Neural progenitor cell (in vitro differentiated cells): Measurements from ENCODE around the gene CELSR2. TPM values are rescaled to one million over a fixed set of nuclear protein-coding genes. Genes with fewer than 3 reads are reported as not detected.

Experiments
- DNase-seq: peaks from one replicate; pipeline ENCODE4 v3.0.0-alpha.2; 2016; ENCODE audit warnings: low spot score
- H2AFZ ChIP-seq: fragments of 200-600 bp; sonication (generic); replicated peaks from 2 replicates; pipeline ENCODE4 v1.6.1; 2016; ENCODE audit warnings: antibody characterized with exemption
- H3F3A ChIP-seq: fragments of 200-600 bp; sonication (generic); 2 replicates; pipeline ENCODE4 v1.6.1; 2016; ENCODE audit warnings: antibody characterized with exemption, low read depth
- H3K27ac ChIP-seq: fragments of 200-600 bp; sonication (generic); 2 replicates; pipeline ENCODE4 v1.5.1; 2016; ENCODE audit warnings: mild to moderate bottlenecking
- H3K27me3 ChIP-seq: fragments of 200-600 bp; sonication (generic); 2 replicates; pipeline ENCODE4 v1.6.1; 2016; ENCODE audit warnings: mild to moderate bottlenecking, moderate library complexity
- H3K36me3 ChIP-seq: fragments of 200-600 bp; sonication (generic); 2 replicates; pipeline ENCODE4 v1.5.1; 2016
- H3K4me1 ChIP-seq: fragments of 200-600 bp; sonication (generic); 2 replicates; pipeline ENCODE4 v1.6.1; 2016; ENCODE audit warnings: mixed run types
- H3K4me2 ChIP-seq: fragments of 200-600 bp; sonication (generic); 2 replicates; pipeline ENCODE4 v1.6.1; 2016
- H3K4me3 ChIP-seq: fragments of 200-600 bp; sonication (generic); 2 replicates; pipeline ENCODE4 v1.5.1; 2016
- H3K79me2 ChIP-seq: fragments of 200-600 bp; sonication (generic); 2 replicates; pipeline ENCODE4 v1.6.1; 2016; ENCODE audit warnings: low read depth
- H3K9ac ChIP-seq: fragments of 200-600 bp; sonication (generic); 2 replicates; pipeline ENCODE4 v1.6.1; 2016
- H3K9me3 ChIP-seq: fragments of 200-600 bp; sonication (generic); 2 replicates; pipeline ENCODE4 v1.5.1; 2016; ENCODE audit warnings: low read depth
- H4K20me1 ChIP-seq: fragments of 200-600 bp; sonication (generic); 2 replicates; pipeline ENCODE4 v1.6.1; 2016; ENCODE audit warnings: low read depth
- H3K27ac Mint-ChIP-seq: 3 replicates; pipeline ENCODE4 v1.8.0; 2021; ENCODE audit warnings: mixed read lengths
- H3K27me3 Mint-ChIP-seq: 2 replicates; pipeline ENCODE4 v1.8.0; 2022; ENCODE audit warnings: low read depth, mild to moderate bottlenecking, inconsistent platforms, moderate library complexity, mixed read lengths; ENCODE audit not compliant: insufficient read depth
- H3K36me3 Mint-ChIP-seq: 3 replicates; pipeline ENCODE4 v1.8.0; 2021; ENCODE audit warnings: mixed read lengths
- H3K4me1 Mint-ChIP-seq: 3 replicates; pipeline ENCODE4 v1.8.0; 2021; ENCODE audit warnings: mixed read lengths
- H3K4me3 Mint-ChIP-seq: 3 replicates; pipeline ENCODE4 v1.8.0; 2021; ENCODE audit warnings: mild to moderate bottlenecking, moderate library complexity, mixed read lengths
- H3K9me3 Mint-ChIP-seq: 3 replicates; pipeline ENCODE4 v1.8.0; 2020; ENCODE audit warnings: mixed read lengths
- EZH2 ChIP-seq: fragments of 200-600 bp; sonication (generic); IDR thresholded peaks from 2 replicates; pipeline ENCODE4 v1.6.1; 2017; ENCODE audit warnings: antibody characterized with exemption, mild to moderate bottlenecking, moderate library complexity
- EZH2phosphoT487 ChIP-seq: fragments of 200-600 bp; sonication (generic); IDR thresholded peaks from 2 replicates; pipeline ENCODE4 v1.6.1; 2017; ENCODE audit warnings: antibody characterized with exemption
- total RNA-seq: library from RNA; depleted of rRNA; stranded (reverse); fragments of >200 nt; gene quantifications from 2 replicates; pipeline ENCODE4 v1.2.3, GENCODE V29; 2015; ENCODE audit warnings: low replicate concordance
- TF ChIP-seq, protein P1 (sequence below): fragments of 200-600 bp; sonication (generic); IDR thresholded peaks from 2 replicates; pipeline ENCODE4 v1.5.1; 2017; ENCODE audit warnings: antibody characterized with exemption, mild to moderate bottlenecking

Gene CELSR2
- total RNA-seq, 1 donor from 2014 or later: 11.1 TPM

DNA sequence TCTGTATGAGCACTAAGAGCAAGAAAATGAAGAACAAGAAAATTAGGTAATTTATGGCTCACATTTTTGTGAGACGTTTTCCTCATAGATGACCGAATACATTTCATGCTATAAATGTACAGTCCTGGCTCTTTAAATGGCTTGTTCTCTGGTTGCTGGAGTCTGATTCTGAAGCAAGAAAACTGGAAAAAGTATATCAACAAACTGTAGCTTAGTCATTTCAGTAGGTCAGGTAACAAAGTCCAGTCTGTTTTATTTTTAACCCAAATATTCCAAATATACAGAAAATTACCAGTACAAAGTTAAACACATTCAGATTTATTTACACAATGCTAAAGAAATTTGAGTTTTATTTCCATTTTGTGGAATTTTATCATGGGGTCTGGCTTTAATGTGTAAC, 60.0 kb downstream of the CELSR2 start:
- H4K20me1 ChIP-seq: no peaks in the 10 kb centered on the region
- no peak overlapping the region for H2AFZ ChIP-seq
- no peak overlapping the region for H3K4me2 ChIP-seq
- no peak overlapping the region for H3K4me3 ChIP-seq
- H3K9me3 ChIP-seq: no peaks in the 10 kb centered on the region
- TF ChIP-seq EZH2phosphoT487: no peak
- H3K9ac ChIP-seq: no peak overlapping the region
- Mint-ChIP-seq H3K27ac (no peak overlapping the region), H3K36me3 (peaks cover 12% of the 10 kb centered on the region), H3K9me3 (no peaks in the 10 kb centered on the region), H3K4me1 (peaks cover 19% of the 10 kb centered on the region), H3K4me3 (no peak overlapping the region), H3K27me3 (no peaks in the 10 kb centered on the region)
- no peaks in the 10 kb centered on the region for H3K36me3 ChIP-seq
- H3F3A ChIP-seq: peaks cover 18% of the 10 kb centered on the region
- no peaks in the 10 kb centered on the region for H3K27me3 ChIP-seq
- H3K27ac ChIP-seq: peak overlapping the region; percentile 40
- peaks cover 34% of the 10 kb centered on the region for H3K4me1 ChIP-seq
- no peaks in the 10 kb centered on the region for H3K79me2 ChIP-seq
- no peak for DNase-seq

GRCh38 chr1:109312246-109312645, 62.9 kb downstream of the CELSR2 start:
- no peak overlapping the region for H3K4me3 Mint-ChIP-seq
- Histone ChIP-seq H3F3A (peaks cover 14% of the 10 kb centered on the region), H3K4me1 (peaks cover 10% of the 10 kb centered on the region), H3K27me3 (no peaks in the 10 kb centered on the region), H3K27ac (no peak overlapping the region), H3K4me3 (no peak overlapping the region), H4K20me1 (no peaks in the 10 kb centered on the region), H3K9ac (no peak overlapping the region), H3K9me3 (no peaks in the 10 kb centered on the region), H2AFZ (no peak overlapping the region), H3K79me2 (no peaks in the 10 kb centered on the region), H3K36me3 (no peaks in the 10 kb centered on the region), H3K4me2 (no peak overlapping the region)
- H3K36me3 Mint-ChIP-seq: peaks cover 27% of the 10 kb centered on the region
- no peaks in the 10 kb centered on the region for H3K27me3 Mint-ChIP-seq
- DNase-seq: no peak
- H3K4me1 Mint-ChIP-seq: peaks cover 6% of the 10 kb centered on the region
- peak overlapping the region; percentile 55 for H3K27ac Mint-ChIP-seq
- no peaks in the 10 kb centered on the region for H3K9me3 Mint-ChIP-seq
- TF ChIP-seq EZH2: no peak
- no peak for TF ChIP-seq EZH2phosphoT487
- TF ChIP-seq, protein P1, sequence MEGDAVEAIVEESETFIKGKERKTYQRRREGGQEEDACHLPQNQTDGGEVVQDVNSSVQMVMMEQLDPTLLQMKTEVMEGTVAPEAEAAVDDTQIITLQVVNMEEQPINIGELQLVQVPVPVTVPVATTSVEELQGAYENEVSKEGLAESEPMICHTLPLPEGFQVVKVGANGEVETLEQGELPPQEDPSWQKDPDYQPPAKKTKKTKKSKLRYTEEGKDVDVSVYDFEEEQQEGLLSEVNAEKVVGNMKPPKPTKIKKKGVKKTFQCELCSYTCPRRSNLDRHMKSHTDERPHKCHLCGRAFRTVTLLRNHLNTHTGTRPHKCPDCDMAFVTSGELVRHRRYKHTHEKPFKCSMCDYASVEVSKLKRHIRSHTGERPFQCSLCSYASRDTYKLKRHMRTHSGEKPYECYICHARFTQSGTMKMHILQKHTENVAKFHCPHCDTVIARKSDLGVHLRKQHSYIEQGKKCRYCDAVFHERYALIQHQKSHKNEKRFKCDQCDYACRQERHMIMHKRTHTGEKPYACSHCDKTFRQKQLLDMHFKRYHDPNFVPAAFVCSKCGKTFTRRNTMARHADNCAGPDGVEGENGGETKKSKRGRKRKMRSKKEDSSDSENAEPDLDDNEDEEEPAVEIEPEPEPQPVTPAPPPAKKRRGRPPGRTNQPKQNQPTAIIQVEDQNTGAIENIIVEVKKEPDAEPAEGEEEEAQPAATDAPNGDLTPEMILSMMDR: no peak

- Mint-ChIP-seq H3K4me3 (no peak overlapping the region), H3K27ac (no peak overlapping the region)
- DNase-seq: no peak
Measured at GRCh38 chr1:109312978-109313775, 63.8 kb downstream of the CELSR2 start.

More at GRCh38 chr1:109312978-109313775, 63.8 kb downstream of the CELSR2 start:
- Histone ChIP-seq H3K79me2 (no peaks in the 10 kb centered on the region), H3K4me2 (no peak overlapping the region), H3K9me3 (no peaks in the 10 kb centered on the region), H3F3A (peaks cover 5% of the 10 kb centered on the region), H3K36me3 (no peaks in the 10 kb centered on the region), H2AFZ (no peak overlapping the region), H3K27ac (no peak overlapping the region), H3K27me3 (no peaks in the 10 kb centered on the region), H3K4me3 (no peak overlapping the region), H4K20me1 (no peaks in the 10 kb centered on the region), H3K4me1 (peaks cover under 1% of the 10 kb centered on the region), H3K9ac (no peak overlapping the region)
- Mint-ChIP-seq H3K27me3 (no peaks in the 10 kb centered on the region), H3K4me1 (no peaks in the 10 kb centered on the region), H3K9me3 (no peaks in the 10 kb centered on the region), H3K36me3 (peaks cover 27% of the 10 kb centered on the region)
- no peak for TF ChIP-seq EZH2
- TF ChIP-seq EZH2phosphoT487: no peak
- TF ChIP-seq, protein P1: no peak
